Measurements from ENCODE around the gene EIF4EBP3. TPM values are rescaled to one million over a fixed set of nuclear protein-coding genes. Genes with fewer than 3 reads are reported as not detected.

Gene EIF4EBP3
- total and polyA plus RNA-seq, 10 of the 15 experiments (the other 5 are each of a cell fraction or from before 2014, with no cell fraction given): 3.5 to 16.1 (median 6.2) TPM

DNA sequence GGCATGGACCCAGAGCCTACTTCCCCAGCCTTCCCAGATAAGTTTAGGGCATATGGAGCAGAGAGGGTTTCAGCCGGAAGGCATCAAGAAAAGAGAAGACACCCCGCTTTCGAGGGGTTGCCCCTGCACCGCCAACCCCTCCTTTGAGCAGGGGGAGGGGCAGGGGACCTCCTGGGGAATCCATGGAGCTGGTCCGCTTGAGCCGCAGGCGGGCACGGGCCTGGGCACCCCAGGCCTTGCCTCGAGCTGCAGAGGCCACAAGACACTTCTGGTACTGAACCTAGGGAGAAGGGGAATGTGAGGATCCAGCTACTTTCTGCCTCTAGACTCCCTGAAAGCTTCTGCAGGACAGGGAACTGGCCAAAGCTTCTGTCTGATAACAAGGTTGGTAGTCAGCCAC is 11.1 kb downstream of the EIF4EBP3 start:
- peaks cover 42% of the 10 kb centered on the region for H3K79me2 ChIP-seq (ENCODE audit: control insufficient read depth, insufficient read depth, low read length)
- H4K20me1 ChIP-seq (ENCODE audit: control insufficient read depth, insufficient read depth): no peaks in the 10 kb centered on the region
- H3K4me3 ChIP-seq: no peak overlapping the region
- in situ Hi-C loops (cut with MboI): no loop called here
- no peak overlapping the region for H3K27ac ChIP-seq (ENCODE audit: control insufficient read depth, insufficient read depth)
- ATAC-seq (no peak), DNase-seq (ENCODE audit: low read depth, low spot score) (no peak), FAIRE-seq (no peak)
- no peaks in the 10 kb centered on the region for H3K27me3 ChIP-seq (replicated peaks in 1 of 2; ENCODE audit: control insufficient read depth in 2 of 2, insufficient read depth in 2 of 2, low read length in 1 of 2)
- ChIA-PET RAD21 (ENCODE audit: unreplicated experiment) (interaction anchor here (1.1 to 1.2 kb wide), 2 partner anchors 10 to 11 kb away, joined by 3 to 4 read pairs; partner anchors contain the start of gene EIF4EBP3), POLR2A (interaction anchor here (1.0 to 3.6 kb wide), 5 partner anchors 11 to 160 kb away, joined by 3 to 22 read pairs (median 8); partner anchors contain the start of genes ANKHD1, EIF4EBP3, IK and NDUFA2), SMC1A (ENCODE audit: uncharacterized antibody, unreplicated experiment) (interaction anchor here (0.7 to 2.5 kb wide), 3 partner anchors 8 to 64 kb away, joined by 3 to 11 read pairs (median 5); partner anchors contain the start of gene EIF4EBP3), CTCF (no interaction called here)
- H3K9ac ChIP-seq (ENCODE audit: control insufficient read depth, insufficient read depth, low read length): no peak overlapping the region
- no peaks in the 10 kb centered on the region for H3K9me3 ChIP-seq (replicated peaks; ENCODE audit: control insufficient read depth, insufficient read depth, low read length)
- H3K4me1 ChIP-seq (ENCODE audit: control insufficient read depth, insufficient read depth, low read length): peaks cover 22% of the 10 kb centered on the region
- no peak overlapping the region for H3K4me2 ChIP-seq (ENCODE audit: control insufficient read depth, insufficient read depth)
- WGBS (ENCODE audit: insufficient coverage, insufficient replicate concordance, low lambda C conversion rate, missing lambda C conversion rate): 100% methylated on average over 5 of the region's 9 CpGs
- no peak overlapping the region for H2AFZ ChIP-seq (ENCODE audit: control insufficient read depth, low read depth, low read length)
- no TSS peak for BruUV-seq (replicated peaks)
- H3K36me3 ChIP-seq (ENCODE audit: control insufficient read depth in 2 of 2, insufficient read depth in 2 of 2, low read length in 1 of 2): peaks cover 0 to 4% of the 10 kb centered on the region in 2 experiments; a peak in 1 of 4 replicates
- no peak for TF ChIP-seq CEBPB (IDR thresholded peaks at IDR 0.05; ENCODE audit: borderline replicate concordance in 1 of 2, low read depth in 2 of 2, low read length in 2 of 2)
- TF ChIP-seq RBBP5 (conservative IDR thresholded peaks at IDR 0.05): no peak
- TF ChIP-seq, protein P1, sequence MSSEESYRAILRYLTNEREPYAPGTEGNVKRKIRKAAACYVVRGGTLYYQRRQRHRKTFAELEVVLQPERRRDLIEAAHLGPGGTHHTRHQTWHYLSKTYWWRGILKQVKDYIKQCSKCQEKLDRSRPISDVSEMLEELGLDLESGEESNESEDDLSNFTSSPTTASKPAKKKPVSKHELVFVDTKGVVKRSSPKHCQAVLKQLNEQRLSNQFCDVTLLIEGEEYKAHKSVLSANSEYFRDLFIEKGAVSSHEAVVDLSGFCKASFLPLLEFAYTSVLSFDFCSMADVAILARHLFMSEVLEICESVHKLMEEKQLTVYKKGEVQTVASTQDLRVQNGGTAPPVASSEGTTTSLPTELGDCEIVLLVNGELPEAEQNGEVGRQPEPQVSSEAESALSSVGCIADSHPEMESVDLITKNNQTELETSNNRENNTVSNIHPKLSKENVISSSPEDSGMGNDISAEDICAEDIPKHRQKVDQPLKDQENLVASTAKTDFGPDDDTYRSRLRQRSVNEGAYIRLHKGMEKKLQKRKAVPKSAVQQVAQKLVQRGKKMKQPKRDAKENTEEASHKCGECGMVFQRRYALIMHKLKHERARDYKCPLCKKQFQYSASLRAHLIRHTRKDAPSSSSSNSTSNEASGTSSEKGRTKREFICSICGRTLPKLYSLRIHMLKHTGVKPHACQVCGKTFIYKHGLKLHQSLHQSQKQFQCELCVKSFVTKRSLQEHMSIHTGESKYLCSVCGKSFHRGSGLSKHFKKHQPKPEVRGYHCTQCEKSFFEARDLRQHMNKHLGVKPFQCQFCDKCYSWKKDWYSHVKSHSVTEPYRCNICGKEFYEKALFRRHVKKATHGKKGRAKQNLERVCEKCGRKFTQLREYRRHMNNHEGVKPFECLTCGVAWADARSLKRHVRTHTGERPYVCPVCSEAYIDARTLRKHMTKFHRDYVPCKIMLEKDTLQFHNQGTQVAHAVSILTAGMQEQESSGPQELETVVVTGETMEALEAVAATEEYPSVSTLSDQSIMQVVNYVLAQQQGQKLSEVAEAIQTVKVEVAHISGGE (CRISPR knock-in tag; IDR thresholded peaks at IDR 0.05): no peak
- TF ChIP-seq, protein P2, sequence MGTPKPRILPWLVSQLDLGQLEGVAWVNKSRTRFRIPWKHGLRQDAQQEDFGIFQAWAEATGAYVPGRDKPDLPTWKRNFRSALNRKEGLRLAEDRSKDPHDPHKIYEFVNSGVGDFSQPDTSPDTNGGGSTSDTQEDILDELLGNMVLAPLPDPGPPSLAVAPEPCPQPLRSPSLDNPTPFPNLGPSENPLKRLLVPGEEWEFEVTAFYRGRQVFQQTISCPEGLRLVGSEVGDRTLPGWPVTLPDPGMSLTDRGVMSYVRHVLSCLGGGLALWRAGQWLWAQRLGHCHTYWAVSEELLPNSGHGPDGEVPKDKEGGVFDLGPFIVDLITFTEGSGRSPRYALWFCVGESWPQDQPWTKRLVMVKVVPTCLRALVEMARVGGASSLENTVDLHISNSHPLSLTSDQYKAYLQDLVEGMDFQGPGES (IDR thresholded peaks at IDR 0.05): no peak
- TF ChIP-seq TBL1XR1 (IDR thresholded peaks at IDR 0.05; ENCODE audit: low read depth, low read length): no peak
- TF ChIP-seq ASH2L (IDR thresholded peaks at IDR 0.05; ENCODE audit: borderline replicate concordance, low read depth): no peak
- no peak for TF ChIP-seq RELA (IDR thresholded peaks at IDR 0.05; ENCODE audit: borderline replicate concordance, partially characterized antibody)
- TF ChIP-seq EGR1 (IDR thresholded peaks at IDR 0.05; ENCODE audit: borderline replicate concordance in 1 of 2, low read depth in 2 of 2, low read length in 2 of 2): no peak
- TF ChIP-seq FOS (IDR thresholded peaks at IDR 0.05; ENCODE audit: borderline replicate concordance, extremely low read depth, insufficient read length): no peak
- TF ChIP-seq MXI1 (IDR thresholded peaks at IDR 0.05; ENCODE audit: low read depth, low read length): no peak
- no peak for TF ChIP-seq RAD21 (IDR thresholded peaks at IDR 0.05; ENCODE audit: insufficient read depth, low read depth, low read length)
- no peak for TF ChIP-seq IKZF1 (conservative IDR thresholded peaks at IDR 0.05)
- TF ChIP-seq, protein P3, sequence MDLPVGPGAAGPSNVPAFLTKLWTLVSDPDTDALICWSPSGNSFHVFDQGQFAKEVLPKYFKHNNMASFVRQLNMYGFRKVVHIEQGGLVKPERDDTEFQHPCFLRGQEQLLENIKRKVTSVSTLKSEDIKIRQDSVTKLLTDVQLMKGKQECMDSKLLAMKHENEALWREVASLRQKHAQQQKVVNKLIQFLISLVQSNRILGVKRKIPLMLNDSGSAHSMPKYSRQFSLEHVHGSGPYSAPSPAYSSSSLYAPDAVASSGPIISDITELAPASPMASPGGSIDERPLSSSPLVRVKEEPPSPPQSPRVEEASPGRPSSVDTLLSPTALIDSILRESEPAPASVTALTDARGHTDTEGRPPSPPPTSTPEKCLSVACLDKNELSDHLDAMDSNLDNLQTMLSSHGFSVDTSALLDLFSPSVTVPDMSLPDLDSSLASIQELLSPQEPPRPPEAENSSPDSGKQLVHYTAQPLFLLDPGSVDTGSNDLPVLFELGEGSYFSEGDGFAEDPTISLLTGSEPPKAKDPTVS (IDR thresholded peaks at IDR 0.05; ENCODE audit: low read depth, low read length): no peak
- TF ChIP-seq GABPA (IDR thresholded peaks at IDR 0.05; ENCODE audit: low read depth): no peak
- no peak for TF ChIP-seq CREM (IDR thresholded peaks at IDR 0.05; ENCODE audit: low read depth)
- intact Hi-C loops (cut with micrococcal nuclease; ENCODE audit: unreplicated experiment): no loop called here

Data from GM12878 (cell line).